Liver (tissue), 9 donors: ENCODE data around the gene SNRPB. TPM values are rescaled to one million over a fixed set of nuclear protein-coding genes. Genes with fewer than 3 reads are reported as not detected.

Source experiments
- DNase-seq: peaks from one replicate; pipeline ENCODE4 v3.0.0-alpha.2; 2017; ENCODE audit warnings: low spot score
- H3K27ac ChIP-seq, 2 donors: one replicate each; pipeline ENCODE4 v1.7.0; 2013; ENCODE audit warnings: inconsistent platforms in 2 of 2, low read length in 2 of 2, control low read depth in 1 of 2, low read depth in 1 of 2, mild to moderate bottlenecking in 1 of 2
- H3K27me3 ChIP-seq, 4 donors: one replicate each; pipeline versions ENCODE4 v1.6.1 to v1.7.0; 2013; ENCODE audit warnings: low read length in 3 of 4, inconsistent platforms in 1 of 4, mild to moderate bottlenecking in 1 of 4, moderate library complexity in 1 of 4; ENCODE audit not compliant: control insufficient read depth in 4 of 4, insufficient read depth in 4 of 4
- H3K36me3 ChIP-seq, 4 donors: one replicate each; pipeline versions ENCODE4 v1.6.1 to v1.7.0; 2013; ENCODE audit warnings: low read length in 3 of 4, mild to moderate bottlenecking in 3 of 4, low read depth in 1 of 4, moderate library complexity in 1 of 4; ENCODE audit not compliant: control insufficient read depth in 4 of 4, insufficient read depth in 3 of 4
- H3K4me1 ChIP-seq, 4 donors: one replicate each; pipeline versions ENCODE4 v1.6.1 to v1.7.0; 2013; ENCODE audit warnings: low read length in 3 of 4, mild to moderate bottlenecking in 3 of 4, moderate library complexity in 1 of 4; ENCODE audit not compliant: control insufficient read depth in 4 of 4, insufficient read depth in 4 of 4
- H3K4me3 ChIP-seq, 3 donors: one replicate each; pipeline versions ENCODE4 v1.6.1 to v1.7.0; 2013; ENCODE audit warnings: low read length in 3 of 3, control low read depth in 1 of 3, low read depth in 1 of 3, mild to moderate bottlenecking in 1 of 3
- H3K9ac ChIP-seq, 2 donors: one replicate each; pipeline ENCODE4 v1.7.0; 2013; ENCODE audit warnings: low read length in 2 of 2, mild to moderate bottlenecking in 2 of 2, moderate library complexity in 2 of 2, control low read depth in 1 of 2, low read depth in 1 of 2
- H3K9me3 ChIP-seq, 4 donors: one replicate each; pipeline versions ENCODE4 v1.6.1 to v1.7.0; 2013; ENCODE audit warnings: low read length in 3 of 4; ENCODE audit not compliant: control insufficient read depth in 4 of 4
- ATF3 ChIP-seq: IDR thresholded peaks from 2 replicates; pipeline ENCODE4 v1.6.1; 2016; ENCODE audit warnings: antibody characterized with exemption
- CTCF ChIP-seq: fragments of 150-350 bp; IDR thresholded peaks from 2 replicates; pipeline ENCODE4 v1.5.1; 2017; ENCODE audit warnings: improper control_type of control experiment, low read depth, low read length; ENCODE audit not compliant: missing input control
- EGR1 ChIP-seq, 2 donors: IDR thresholded peaks; 2 replicates each; pipeline ENCODE4 v1.6.1; 2016 to 2018; ENCODE audit warnings: antibody characterized with exemption in 2 of 2, low read depth in 2 of 2
- FOXA1 ChIP-seq: IDR thresholded peaks from 2 replicates; pipeline ENCODE4 v1.6.1; 2016; ENCODE audit warnings: antibody characterized with exemption
- FOXA2 ChIP-seq: IDR thresholded peaks from 2 replicates; pipeline ENCODE4 v1.6.1; 2016; ENCODE audit warnings: antibody characterized with exemption
- GABPA ChIP-seq, 2 donors: IDR thresholded peaks in 1 of 2; conservative IDR thresholded peaks in 1 of 2; 2 replicates each; pipeline ENCODE4 v1.6.1; 2016; ENCODE audit warnings: antibody characterized with exemption in 2 of 2, mild to moderate bottlenecking in 1 of 2, moderate library complexity in 1 of 2
- HNF4A ChIP-seq, 2 donors: conservative IDR thresholded peaks; 2 replicates each; pipeline ENCODE4 v1.6.1; 2016; ENCODE audit warnings: antibody characterized with exemption in 2 of 2, mild to moderate bottlenecking in 2 of 2
- HNF4G ChIP-seq: IDR thresholded peaks from 2 replicates; pipeline ENCODE4 v1.6.1; 2016; ENCODE audit warnings: antibody characterized with exemption
- JUND ChIP-seq, 2 donors: IDR thresholded peaks; 2 replicates each; pipeline ENCODE4 v1.6.1; 2016; ENCODE audit warnings: antibody characterized with exemption in 2 of 2
- RAD21 ChIP-seq, 2 donors: IDR thresholded peaks; 2 replicates each; pipeline ENCODE4 v1.6.1; 2016; ENCODE audit warnings: antibody characterized with exemption in 2 of 2, mild to moderate bottlenecking in 2 of 2
- RXRA ChIP-seq, 2 donors: IDR thresholded peaks; 2 replicates each; pipeline ENCODE4 v1.6.1; 2017 to 2018; ENCODE audit warnings: antibody characterized with exemption in 2 of 2, mild to moderate bottlenecking in 1 of 2
- SP1 ChIP-seq: IDR thresholded peaks from 2 replicates; pipeline ENCODE4 v1.6.1; 2018; ENCODE audit warnings: antibody characterized with exemption, mild to moderate bottlenecking
- TAF1 ChIP-seq: conservative IDR thresholded peaks from 2 replicates; pipeline ENCODE4 v1.6.1; 2016; ENCODE audit warnings: antibody characterized with exemption, mild to moderate bottlenecking
- YY1 ChIP-seq: IDR thresholded peaks from 2 replicates; pipeline ENCODE4 v1.6.1; 2016; ENCODE audit warnings: antibody characterized with exemption, mild to moderate bottlenecking
- WGBS: extraction: QIAGEN DNeasy Blood & Tissue Kit; methylation state at CpG from one replicate; pipeline ENCODE4 v1.1.7; 2013; 5-methylcytosine and 5-hydroxymethylcytosine counted together
- polyA plus RNA-seq, 2 donors: library from polyadenylated mRNA; stranded (reverse) in 1 of 2; unstranded in 1 of 2; fragments of 200-250 nt in 1 of 2; fragments of >200 nt in 1 of 2; fragmentation: Nextera tagmentation in 1 of 2; extraction: Ambion mirVana in 1 of 2; gene quantifications; one replicate each; pipeline versions ENCODE4 v1.2.1 to v1.2.3, GENCODE V29; 2013 to 2015
- total RNA-seq, 2 donors: library from RNA; depleted of rRNA; stranded (reverse); fragments of >200 nt; gene quantifications; one replicate each; pipeline ENCODE4 v1.2.3, GENCODE V29; 2014
- TF ChIP-seq, protein P1 (sequence below): IDR thresholded peaks from 2 replicates; pipeline ENCODE4 v1.6.1; 2016; ENCODE audit warnings: antibody characterized with exemption, mild to moderate bottlenecking
- donor health status: healthy.
- donor health status: healthy.
- donor health status: healthy.
- donor health status: healthy.
- donor health status: healthy.

Gene SNRPB
- total and polyA plus RNA-seq, 4 donors: 42.3 to 111 (median 72.6) TPM

DNA sequence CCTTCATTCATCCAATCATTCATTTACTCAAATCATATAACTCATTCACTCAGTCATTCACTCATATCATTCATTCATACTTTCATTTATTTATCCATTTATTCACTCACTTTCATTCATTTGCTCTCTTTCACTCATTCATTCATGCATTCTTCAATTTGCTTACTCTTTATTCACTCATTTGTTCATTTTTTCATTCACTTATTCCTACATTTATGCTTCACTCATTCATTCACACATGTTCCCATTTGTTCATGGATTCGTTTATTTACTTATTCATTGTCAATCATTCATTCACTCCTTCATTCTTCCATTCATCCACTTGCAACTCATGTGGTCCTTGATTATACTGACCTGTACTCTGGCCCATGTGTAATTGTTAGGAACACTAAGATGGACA lies 39.4 kb downstream of the SNRPB start:
- Histone ChIP-seq H3K9me3 (no peaks in the 10 kb centered on the region), H3K36me3 (no peaks in the 10 kb centered on the region), H3K27ac (no peak overlapping the region), H3K4me1 (no peaks in the 10 kb centered on the region), H3K27me3 (no peaks in the 10 kb centered on the region), H3K4me3 (no peak overlapping the region), H3K9ac (no peak overlapping the region)
- whole genome bisulfite sequencing: 33% methylated on average over 1 of the region's 1 CpG
- no peak for DNase-seq
- no peak for TF ChIP-seq GABPA (IDR thresholded peaks at IDR 0.05 in 1 of 2, conservative IDR thresholded peaks at IDR 0.05 in 1 of 2)
- no peak for TF ChIP-seq RAD21 (IDR thresholded peaks at IDR 0.05)
- TF ChIP-seq, protein P1, sequence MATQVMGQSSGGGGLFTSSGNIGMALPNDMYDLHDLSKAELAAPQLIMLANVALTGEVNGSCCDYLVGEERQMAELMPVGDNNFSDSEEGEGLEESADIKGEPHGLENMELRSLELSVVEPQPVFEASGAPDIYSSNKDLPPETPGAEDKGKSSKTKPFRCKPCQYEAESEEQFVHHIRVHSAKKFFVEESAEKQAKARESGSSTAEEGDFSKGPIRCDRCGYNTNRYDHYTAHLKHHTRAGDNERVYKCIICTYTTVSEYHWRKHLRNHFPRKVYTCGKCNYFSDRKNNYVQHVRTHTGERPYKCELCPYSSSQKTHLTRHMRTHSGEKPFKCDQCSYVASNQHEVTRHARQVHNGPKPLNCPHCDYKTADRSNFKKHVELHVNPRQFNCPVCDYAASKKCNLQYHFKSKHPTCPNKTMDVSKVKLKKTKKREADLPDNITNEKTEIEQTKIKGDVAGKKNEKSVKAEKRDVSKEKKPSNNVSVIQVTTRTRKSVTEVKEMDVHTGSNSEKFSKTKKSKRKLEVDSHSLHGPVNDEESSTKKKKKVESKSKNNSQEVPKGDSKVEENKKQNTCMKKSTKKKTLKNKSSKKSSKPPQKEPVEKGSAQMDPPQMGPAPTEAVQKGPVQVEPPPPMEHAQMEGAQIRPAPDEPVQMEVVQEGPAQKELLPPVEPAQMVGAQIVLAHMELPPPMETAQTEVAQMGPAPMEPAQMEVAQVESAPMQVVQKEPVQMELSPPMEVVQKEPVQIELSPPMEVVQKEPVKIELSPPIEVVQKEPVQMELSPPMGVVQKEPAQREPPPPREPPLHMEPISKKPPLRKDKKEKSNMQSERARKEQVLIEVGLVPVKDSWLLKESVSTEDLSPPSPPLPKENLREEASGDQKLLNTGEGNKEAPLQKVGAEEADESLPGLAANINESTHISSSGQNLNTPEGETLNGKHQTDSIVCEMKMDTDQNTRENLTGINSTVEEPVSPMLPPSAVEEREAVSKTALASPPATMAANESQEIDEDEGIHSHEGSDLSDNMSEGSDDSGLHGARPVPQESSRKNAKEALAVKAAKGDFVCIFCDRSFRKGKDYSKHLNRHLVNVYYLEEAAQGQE: no peak
- TF ChIP-seq HNF4A (conservative IDR thresholded peaks at IDR 0.05): no peak
- no peak for TF ChIP-seq YY1
- TF ChIP-seq SP1: no peak
- TF ChIP-seq FOXA1: no peak
- no peak for TF ChIP-seq CTCF
- no peak for TF ChIP-seq EGR1 (IDR thresholded peaks at IDR 0.05; ENCODE audit: low read depth in 2 of 2)
- no peak for TF ChIP-seq JUND (IDR thresholded peaks at IDR 0.05)
- no peak for TF ChIP-seq TAF1

DNA sequence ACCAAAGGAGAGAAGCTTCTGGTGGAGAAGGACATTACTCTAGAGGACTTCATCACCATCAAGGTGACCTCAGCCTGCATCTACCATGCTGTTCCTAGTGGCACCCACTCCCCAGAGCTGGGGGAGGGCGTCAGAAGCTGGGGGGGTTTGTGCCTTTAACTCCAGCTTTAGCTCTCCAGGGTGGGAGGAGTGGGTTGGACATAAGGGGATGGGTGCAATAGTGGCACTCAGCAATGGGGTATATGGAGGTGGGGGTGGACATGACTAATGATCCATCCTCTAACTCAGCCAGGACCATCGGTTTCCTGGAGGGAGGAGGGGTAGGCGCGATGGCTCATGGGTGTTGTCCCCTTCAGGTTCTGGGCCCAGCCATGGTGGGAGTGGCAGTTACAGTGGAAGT lies 40.1 kb downstream of the SNRPB start:
- Histone ChIP-seq H3K9me3 (no peaks in the 10 kb centered on the region), H3K27me3 (no peaks in the 10 kb centered on the region), H3K4me3 (no peak overlapping the region), H3K36me3 (no peaks in the 10 kb centered on the region), H3K9ac (no peak overlapping the region), H3K27ac (no peak overlapping the region), H3K4me1 (no peaks in the 10 kb centered on the region)
- no peak for DNase-seq
- WGBS: 67% methylated on average over 4 of the region's 4 CpGs
- no peak for TF ChIP-seq FOXA1

DNA sequence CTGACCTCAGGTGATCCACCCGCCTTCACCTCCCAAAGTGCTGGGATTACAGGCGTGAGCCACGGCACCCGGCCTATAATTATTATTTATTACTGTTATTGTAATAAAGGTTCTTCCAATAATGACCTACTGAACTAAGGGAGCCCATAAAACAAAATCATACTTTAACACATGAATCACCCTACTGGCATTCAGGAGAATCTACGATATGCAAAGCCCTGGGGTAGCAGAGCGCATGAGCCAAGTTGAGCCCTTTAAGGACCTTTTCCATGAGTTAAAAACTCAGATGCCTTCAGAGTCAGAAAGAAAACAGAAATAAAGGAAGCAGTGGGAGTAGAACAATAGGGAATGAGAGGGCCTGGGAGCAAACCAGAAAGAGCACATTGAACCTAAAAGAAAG lies 41.5 kb downstream of the SNRPB start:
- Histone ChIP-seq H3K36me3 (no peaks in the 10 kb centered on the region), H3K4me1 (no peaks in the 10 kb centered on the region), H3K4me3 (no peak overlapping the region), H3K27me3 (no peaks in the 10 kb centered on the region), H3K9ac (no peak overlapping the region), H3K9me3 (no peaks in the 10 kb centered on the region), H3K27ac (no peak overlapping the region)
- no peak for TF ChIP-seq FOXA2
- TF ChIP-seq HNF4A (conservative IDR thresholded peaks at IDR 0.05): no peak
- TF ChIP-seq RAD21 (IDR thresholded peaks at IDR 0.05): no peak
- TF ChIP-seq, protein P1: no peak
- TF ChIP-seq FOXA1: no peak
- TF ChIP-seq HNF4G: no peak
- no peak for TF ChIP-seq JUND (IDR thresholded peaks at IDR 0.05)
- TF ChIP-seq YY1: no peak
- no peak for TF ChIP-seq ATF3
- TF ChIP-seq RXRA (IDR thresholded peaks at IDR 0.05): no peak
- TF ChIP-seq TAF1: no peak
- TF ChIP-seq SP1: no peak
- TF ChIP-seq CTCF: no peak
- TF ChIP-seq GABPA (IDR thresholded peaks at IDR 0.05 in 1 of 2, conservative IDR thresholded peaks at IDR 0.05 in 1 of 2): no peak
- 87% methylated on average over 6 of the region's 6 CpGs for WGBS
- DNase-seq: no peak
